Endothelial cell of umbilical vein (primary cell): ENCODE data around the gene ADCY5. TPM values are rescaled to one million over a fixed set of nuclear protein-coding genes. Genes with fewer than 3 reads are reported as not detected.

Experiments
- BruUV-seq: library from RNA; stranded (reverse); fragments of 400-500 nt; replicated peaks from 2 replicates; lab custom pipeline; 2021; lab: Mats Ljungman, UMichigan
- CTCF ChIA-PET: fragments of 300-600, 350-600 bp; sonication (Branson Sonifier 250); formaldehyde crosslinking; loops from one replicate; lab custom pipeline; 2021; ENCODE audit warnings: antibody characterized with exemption, inconsistent platforms; lab: Charles Lee
- POLR2A ChIA-PET: fragments of 300-600, 350-600 bp; sonication (Branson Sonifier 250); formaldehyde crosslinking; loops from one replicate; lab custom pipeline; 2021; ENCODE audit warnings: antibody characterized with exemption, inconsistent platforms; lab: Charles Lee
- DNase-seq: peaks from one replicate; pipeline ENCODE4 v3.0.0-alpha.2; 2011; ENCODE audit warnings: low read depth, low spot score
- FAIRE-seq: peaks from 2 replicates; lab custom pipeline; 2011; peaks lifted over from hg19 to GRCh38; lab: Jason Lieb, UNC
- H2AFZ ChIP-seq: 2 replicates; pipeline ENCODE4 v1.6.0; 2012; ENCODE audit warnings: low read depth, low read length, control low read depth, inconsistent platforms
- H3K27ac ChIP-seq: 2 replicates; pipeline ENCODE4 v1.5.1; 2011; ENCODE audit warnings: low read depth, mild to moderate bottlenecking, control low read depth, low read length, moderate library complexity; ENCODE audit not compliant: insufficient read depth
- H3K27me3 ChIP-seq, 2 experiments: 2 replicates each; pipeline versions ENCODE4 v1.6.0 to v1.6.1; 2011; ENCODE audit warnings: low read length in 2 of 2, mixed read lengths in 1 of 2; ENCODE audit not compliant: control insufficient read depth in 2 of 2, insufficient read depth in 2 of 2
- H3K36me3 ChIP-seq, 2 experiments: 2 replicates in 1 of 2; 3 replicates in 1 of 2; pipeline ENCODE4 v1.5.1; 2011; ENCODE audit warnings: low read length in 2 of 2, mild to moderate bottlenecking in 1 of 2, moderate library complexity in 1 of 2; ENCODE audit not compliant: control insufficient read depth in 2 of 2, insufficient read depth in 2 of 2; ENCODE audit errors: extremely low read depth in 1 of 2
- H3K4me1 ChIP-seq: 3 replicates; pipeline ENCODE4 v1.5.1; 2011; ENCODE audit warnings: mild to moderate bottlenecking, low read length; ENCODE audit not compliant: control insufficient read depth, insufficient read depth; ENCODE audit errors: extremely low read depth
- H3K4me2 ChIP-seq: 2 replicates; pipeline ENCODE4 v1.6.1; 2011; ENCODE audit warnings: low read length, control low read depth, mixed read lengths; ENCODE audit not compliant: insufficient read depth
- H3K4me3 ChIP-seq, 3 experiments: fragments of 200-600 bp in 1 of 3; sonication (generic), shearing (Covaris generic) in 1 of 3; replicated peaks in 1 of 3; 2 replicates each; pipeline ENCODE4 v1.5.1; 2011 to 2016; ENCODE audit warnings: control low read depth in 3 of 3, low read length in 3 of 3, mild to moderate bottlenecking in 2 of 3, inconsistent platforms in 1 of 3, low read depth in 1 of 3, moderate library complexity in 1 of 3; ENCODE audit not compliant: insufficient read depth in 1 of 3
- H3K79me2 ChIP-seq: 2 replicates; pipeline ENCODE4 v1.6.0; 2012; ENCODE audit warnings: low read length, inconsistent platforms; ENCODE audit not compliant: control insufficient read depth, insufficient read depth
- H3K9ac ChIP-seq: replicated peaks from 2 replicates; pipeline ENCODE3; 2011; ENCODE audit warnings: low read length, control low read depth; ENCODE audit not compliant: insufficient read depth; ENCODE audit errors: extremely low read depth
- H3K9me1 ChIP-seq: replicated peaks from 3 replicates; pipeline ENCODE4 v1.6.0; 2011; ENCODE audit warnings: mild to moderate bottlenecking, low read length; ENCODE audit not compliant: control insufficient read depth, insufficient read depth; ENCODE audit errors: extremely low read depth
- H3K9me3 ChIP-seq: replicated peaks from 2 replicates; pipeline ENCODE4 v1.5.1; 2012; ENCODE audit warnings: low read length, inconsistent platforms; ENCODE audit not compliant: control insufficient read depth, insufficient read depth
- H4K20me1 ChIP-seq: replicated peaks from 2 replicates; pipeline ENCODE3; 2011; ENCODE audit warnings: mild to moderate bottlenecking, low read length; ENCODE audit not compliant: control insufficient read depth, insufficient read depth; ENCODE audit errors: extremely low read depth
- EZH2 ChIP-seq: IDR thresholded peaks from 2 replicates; pipeline ENCODE4 v1.6.1; 2012; ENCODE audit warnings: borderline replicate concordance, low read depth, mild to moderate bottlenecking, moderate library complexity, low read length, inconsistent platforms; ENCODE audit not compliant: severe bottlenecking
- FOS ChIP-seq: IDR thresholded peaks from 2 replicates; pipeline ENCODE4 v1.6.1; 2011; ENCODE audit warnings: mild to moderate bottlenecking, low read length, moderate library complexity, borderline replicate concordance; ENCODE audit not compliant: insufficient read depth
- GATA2 ChIP-seq: IDR thresholded peaks from 2 replicates; pipeline ENCODE4 v1.7.0; 2011; ENCODE audit warnings: low read depth, mild to moderate bottlenecking, moderate library complexity, mixed read lengths, low read length; ENCODE audit not compliant: insufficient read length, insufficient read depth
- JUN ChIP-seq: IDR thresholded peaks from 2 replicates; pipeline ENCODE4 v1.6.1; 2011; ENCODE audit warnings: borderline replicate concordance, low read depth; ENCODE audit not compliant: insufficient read length, insufficient read depth
- MAX ChIP-seq: IDR thresholded peaks from 2 replicates; pipeline ENCODE4 v1.6.1; 2011; ENCODE audit not compliant: insufficient read depth, insufficient read length
- MYC ChIP-seq: IDR thresholded peaks from one replicate; pipeline ENCODE4 v1.6.1; 2011; ENCODE audit warnings: mild to moderate bottlenecking, low read depth, low read length
- POLR2A ChIP-seq: IDR thresholded peaks from 2 replicates; pipeline ENCODE4 v1.6.1; 2012; ENCODE audit warnings: low read depth, mild to moderate bottlenecking, control low read depth, low read length
- POLR2AphosphoS5 ChIP-seq: IDR thresholded peaks from 2 replicates; pipeline ENCODE4 v1.6.1; 2012; ENCODE audit warnings: low read depth, mild to moderate bottlenecking, control low read depth, low read length, moderate library complexity; ENCODE audit not compliant: insufficient read depth
- dilution Hi-C: fragments of 300-500 bp; cut with MboI; formaldehyde crosslinking; loops from one replicate; pipeline ENCODE4 v1.15.0; 2019; ENCODE audit warnings: low sequenced_read_pairs; ENCODE audit not compliant: extremely low pct_ligation_motif_present
- intact Hi-C: fragments of 100-400 bp; cut with micrococcal nuclease; formaldehyde crosslinking; loops from one replicate; pipeline ENCODE4 v1.10.0; 2022
- polyA plus RNA-seq, 4 experiments: library from polyadenylated mRNA; depleted of rRNA in 3 of 4; stranded (reverse) in 3 of 4; unstranded in 1 of 4; fragments of >200 nt; gene quantifications; 2 replicates each; pipeline versions ENCODE4 v1.2.1 to v1.2.3, GENCODE V29; 2011 to 2012; ENCODE audit warnings: missing spikeins in 1 of 4
- total RNA-seq: library from RNA; stranded (reverse); gene quantifications from 2 replicates; pipeline ENCODE4 v1.2.3, GENCODE V29; 2021
- TF ChIP-seq, protein P1 (sequence below), 2 donors: IDR thresholded peaks; 1 replicate in 1 of 2; 2 replicates in 1 of 2; pipeline ENCODE4 v1.5.1; 2011; ENCODE audit warnings: low read length in 2 of 2, mild to moderate bottlenecking in 2 of 2, moderate library complexity in 2 of 2, control low read depth in 1 of 2, inconsistent platforms in 1 of 2, low read depth in 1 of 2; ENCODE audit not compliant: insufficient read depth in 1 of 2; ENCODE audit errors: extremely low read depth in 1 of 2

Gene ADCY5
- total and polyA plus RNA-seq, 2 donors (not counting 3 experiments of a cell fraction or from before 2014, with no cell fraction given): 0.01 TPM; not detected in 1

DNA sequence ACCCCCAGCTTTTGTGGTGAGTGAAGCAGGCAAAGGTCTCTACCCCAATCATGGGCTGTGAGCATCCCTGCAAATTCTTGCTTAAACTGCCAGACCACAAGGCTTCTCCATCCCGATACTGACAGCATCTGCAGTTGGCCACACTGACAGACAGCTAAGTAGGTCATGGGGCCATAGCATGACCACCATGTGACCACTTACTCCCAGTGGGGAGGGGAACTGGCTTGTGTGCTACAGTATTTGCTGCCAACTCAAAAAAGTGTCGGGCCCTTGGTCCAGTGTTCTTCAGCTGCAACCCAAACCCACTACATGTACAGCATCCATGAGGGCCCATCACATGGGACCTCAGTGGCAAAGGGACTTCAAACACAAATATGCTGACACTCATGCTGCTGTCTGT is 143.7 kb downstream of the ADCY5 start:
- Histone ChIP-seq H4K20me1 (no peaks in the 10 kb centered on the region), H3K27ac (no peak overlapping the region), H2AFZ (no peak overlapping the region), H3K36me3 (no peaks in the 10 kb centered on the region), H3K9ac (no peak overlapping the region), H3K4me1 (no peaks in the 10 kb centered on the region), H3K9me3 (no peaks in the 10 kb centered on the region), H3K4me2 (no peak overlapping the region), H3K9me1 (no peaks in the 10 kb centered on the region), H3K79me2 (no peaks in the 10 kb centered on the region), H3K27me3 (no peaks in the 10 kb centered on the region), H3K4me3 (no peak overlapping the region)
- FAIRE-seq: no peak
- ChIA-PET CTCF (no interaction called here), POLR2A (no interaction called here)
- dilution Hi-C loops: no loop called here
- no TSS peak for BruUV-seq
- intact Hi-C loops: no loop called here
- no peak for DNase-seq
- TF ChIP-seq GATA2: no peak
- TF ChIP-seq JUN: no peak
- TF ChIP-seq POLR2AphosphoS5: no peak
- no peak for TF ChIP-seq POLR2A
- TF ChIP-seq, protein P1, sequence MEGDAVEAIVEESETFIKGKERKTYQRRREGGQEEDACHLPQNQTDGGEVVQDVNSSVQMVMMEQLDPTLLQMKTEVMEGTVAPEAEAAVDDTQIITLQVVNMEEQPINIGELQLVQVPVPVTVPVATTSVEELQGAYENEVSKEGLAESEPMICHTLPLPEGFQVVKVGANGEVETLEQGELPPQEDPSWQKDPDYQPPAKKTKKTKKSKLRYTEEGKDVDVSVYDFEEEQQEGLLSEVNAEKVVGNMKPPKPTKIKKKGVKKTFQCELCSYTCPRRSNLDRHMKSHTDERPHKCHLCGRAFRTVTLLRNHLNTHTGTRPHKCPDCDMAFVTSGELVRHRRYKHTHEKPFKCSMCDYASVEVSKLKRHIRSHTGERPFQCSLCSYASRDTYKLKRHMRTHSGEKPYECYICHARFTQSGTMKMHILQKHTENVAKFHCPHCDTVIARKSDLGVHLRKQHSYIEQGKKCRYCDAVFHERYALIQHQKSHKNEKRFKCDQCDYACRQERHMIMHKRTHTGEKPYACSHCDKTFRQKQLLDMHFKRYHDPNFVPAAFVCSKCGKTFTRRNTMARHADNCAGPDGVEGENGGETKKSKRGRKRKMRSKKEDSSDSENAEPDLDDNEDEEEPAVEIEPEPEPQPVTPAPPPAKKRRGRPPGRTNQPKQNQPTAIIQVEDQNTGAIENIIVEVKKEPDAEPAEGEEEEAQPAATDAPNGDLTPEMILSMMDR (IDR thresholded peaks at IDR 0.05; ENCODE audit: extremely low read depth in 1 of 2, insufficient read depth in 1 of 2, low read depth in 1 of 2, low read length in 2 of 2): no peak
- no peak for TF ChIP-seq FOS
- TF ChIP-seq MYC: no peak
- no peak for TF ChIP-seq MAX
- TF ChIP-seq EZH2: no peak
